IMR-90 (cell line): ENCODE data around the gene KRTAP10-7. TPM values are rescaled to one million over a fixed set of nuclear protein-coding genes. Genes with fewer than 3 reads are reported as not detected.
"Not testable (repeated sequence)": the region's sequence is repeated elsewhere in the genome, so short reads cannot be mapped to it uniquely, and the experiment has no call there.

Experiments
- ATAC-seq: fragments of 200-7000 bp; cut with Tn5 transposase; 2 replicates; pipeline ENCODE4 v1.9.1; 2020; ENCODE audit warnings: low read depth, mild to moderate bottlenecking, moderate library complexity
- BruUV-seq: library from RNA; stranded (reverse); fragments of 400-500 nt; replicated peaks from 2 replicates; lab custom pipeline; 2021; lab: Mats Ljungman, UMichigan
- CTCF ChIA-PET: fragments of 300-600 bp; formaldehyde crosslinking; extraction: SDS; loops from one replicate; lab custom pipeline; 2021; ENCODE audit warnings: antibody characterized with exemption; lab: Yijun Ruan, JAX
- POLR2A ChIA-PET: fragments of 300-600 bp; sonication (Branson Sonifier 250); formaldehyde crosslinking; loops from one replicate; lab custom pipeline; 2022; ENCODE audit warnings: antibody characterized with exemption; ENCODE audit not compliant: unreplicated experiment; lab: Charles Lee
- DNase-seq: peaks from one replicate; pipeline ENCODE4 v3.0.0; 2013
- H2AFZ ChIP-seq: replicated peaks from 2 replicates; pipeline ENCODE3; 2013; ENCODE audit warnings: low read length, mild to moderate bottlenecking; ENCODE audit not compliant: poor library complexity
- H2AK5ac ChIP-seq: 2 replicates; pipeline ENCODE4 v1.6.1; 2013; ENCODE audit warnings: low read depth, low read length, inconsistent platforms
- H2AK9ac ChIP-seq: replicated peaks from 2 replicates; pipeline ENCODE3; 2013; ENCODE audit warnings: mild to moderate bottlenecking, low read depth, low read length, moderate library complexity; ENCODE audit not compliant: poor library complexity
- H2BK120ac ChIP-seq: 2 replicates; pipeline ENCODE4 v1.6.1; 2013; ENCODE audit warnings: low read depth, low read length, inconsistent platforms
- H2BK15ac ChIP-seq: 3 replicates; pipeline ENCODE4 v1.6.1; 2013; ENCODE audit warnings: low read depth, low read length, inconsistent platforms
- H2BK20ac ChIP-seq: 2 replicates; pipeline ENCODE4 v1.6.1; 2013; ENCODE audit warnings: low read depth, mild to moderate bottlenecking, inconsistent platforms, low read length, moderate library complexity
- H2BK5ac ChIP-seq: 2 replicates; pipeline ENCODE4 v1.6.1; 2013; ENCODE audit warnings: mild to moderate bottlenecking, low read depth, low read length, inconsistent platforms; ENCODE audit not compliant: poor library complexity, severe bottlenecking
- H3K14ac ChIP-seq: replicated peaks from 2 replicates; pipeline ENCODE4 v1.6.1; 2013; ENCODE audit warnings: low read depth, low read length, inconsistent platforms
- H3K18ac ChIP-seq: 2 replicates; pipeline ENCODE4 v1.6.1; 2013; ENCODE audit warnings: low read depth, low read length, control low read depth
- H3K23ac ChIP-seq: 2 replicates; pipeline ENCODE4 v1.6.1; 2013; ENCODE audit warnings: low read depth, low read length, inconsistent platforms
- H3K27ac ChIP-seq: 2 replicates; pipeline ENCODE4 v1.5.1; 2013; ENCODE audit warnings: mild to moderate bottlenecking, control low read depth, low read length; ENCODE audit not compliant: insufficient read depth
- H3K27me3 ChIP-seq: 2 replicates; pipeline ENCODE4 v1.6.1; 2013; ENCODE audit warnings: low read length; ENCODE audit not compliant: control insufficient read depth, insufficient read depth
- H3K36me3 ChIP-seq: 2 replicates; pipeline ENCODE4 v1.6.1; 2013; ENCODE audit warnings: low read length, mixed read lengths; ENCODE audit not compliant: control insufficient read depth, insufficient read depth
- H3K4ac ChIP-seq: 2 replicates; pipeline ENCODE4 v1.6.1; 2013; ENCODE audit warnings: low read depth, low read length, inconsistent platforms
- H3K4me1 ChIP-seq: 2 replicates; pipeline ENCODE4 v1.6.1; 2013; ENCODE audit warnings: low read length, mixed read lengths; ENCODE audit not compliant: control insufficient read depth, insufficient read depth
- H3K4me2 ChIP-seq: 2 replicates; pipeline ENCODE4 v1.6.1; 2013; ENCODE audit warnings: low read depth, mild to moderate bottlenecking, control low read depth, low read length, moderate library complexity
- H3K4me3 ChIP-seq: 2 replicates; pipeline ENCODE4 v1.5.1; 2013; ENCODE audit warnings: low read depth, mild to moderate bottlenecking, control low read depth, low read length, moderate library complexity; ENCODE audit not compliant: insufficient read depth
- H3K56ac ChIP-seq: 2 replicates; pipeline ENCODE4 v1.6.1; 2013; ENCODE audit warnings: low read length, inconsistent platforms; ENCODE audit not compliant: insufficient read depth; ENCODE audit errors: extremely low read depth
- H3K79me1 ChIP-seq, 2 experiments: 2 replicates each; pipeline ENCODE4 v1.6.1; 2013; ENCODE audit warnings: low read length in 2 of 2, inconsistent platforms in 1 of 2, low read depth in 1 of 2
- H3K9ac ChIP-seq: 2 replicates; pipeline ENCODE4 v1.6.1; 2013; ENCODE audit warnings: low read depth, low read length, control low read depth
- H3K9me1 ChIP-seq: 2 replicates; pipeline ENCODE4 v1.6.1; 2013; ENCODE audit warnings: low read length, inconsistent platforms; ENCODE audit not compliant: insufficient read depth
- H3K9me3 ChIP-seq: 2 replicates; pipeline ENCODE4 v1.6.1; 2013; ENCODE audit warnings: low read length; ENCODE audit not compliant: control insufficient read depth, insufficient read depth
- H4K20me1 ChIP-seq: 2 replicates; pipeline ENCODE4 v1.6.1; 2013; ENCODE audit warnings: low read length, inconsistent platforms; ENCODE audit not compliant: insufficient read depth
- H4K5ac ChIP-seq: 2 replicates; pipeline ENCODE4 v1.6.1; 2013; ENCODE audit warnings: mild to moderate bottlenecking, low read depth, low read length, control low read depth
- H4K8ac ChIP-seq, 2 experiments: 2 replicates each; pipeline ENCODE4 v1.6.1; 2013; ENCODE audit warnings: low read depth in 2 of 2, low read length in 2 of 2, control low read depth in 1 of 2, inconsistent platforms in 1 of 2
- H4K91ac ChIP-seq: 2 replicates; pipeline ENCODE4 v1.6.1; 2013; ENCODE audit warnings: low read depth, low read length, inconsistent platforms; ENCODE audit not compliant: insufficient read depth
- NFE2L2 ChIP-seq: fragments of 150-350 bp; IDR thresholded peaks from 2 replicates; pipeline ENCODE4 v1.6.1; 2016; ENCODE audit warnings: low read depth, mild to moderate bottlenecking, low read length
- RAD21 ChIP-seq: IDR thresholded peaks from 2 replicates; pipeline ENCODE4 v1.6.1; 2012; ENCODE audit warnings: low read length, improper control_type of control experiment
- WGBS, 2 experiments: methylation state at CpG; one replicate each; pipeline versions ENCODE4 v1.1.5 to v1.1.7; 2013; ENCODE audit warnings: missing lambda C conversion rate in 2 of 2; ENCODE audit not compliant: insufficient read length in 1 of 2; ENCODE audit errors: extremely low coverage in 2 of 2; 5-methylcytosine and 5-hydroxymethylcytosine counted together
- dilution Hi-C: fragments of 300-500 bp; cut with HindIII; formaldehyde crosslinking; loops from one replicate; pipeline ENCODE4 v1.14.3; 2018; ENCODE audit warnings: low sequenced_read_pairs; ENCODE audit not compliant: unreplicated experiment
- in situ Hi-C: fragments of 300-500 bp; cut with MboI; formaldehyde crosslinking; loops from 3 replicates; pipeline ENCODE4 v1.14.3; 2019; ENCODE audit warnings: low sequenced_read_pairs, inconsistent platforms, mixed read lengths
- intact Hi-C: fragments of 100-400 bp; cut with micrococcal nuclease; formaldehyde crosslinking; loops from 2 replicates; pipeline ENCODE4 v1.10.0; 2022
- polyA plus RNA-seq, 3 experiments: library from polyadenylated mRNA; depleted of rRNA; stranded (reverse); fragments of >200 nt; gene quantifications; 2 replicates each; pipeline ENCODE4 v1.2.3, GENCODE V29; 2012; ENCODE audit warnings: low replicate concordance in 1 of 3
- total RNA-seq: library from RNA; depleted of rRNA; stranded (reverse); fragments of >200 nt; gene quantifications from 2 replicates; pipeline ENCODE4 v1.2.3, GENCODE V29; 2012

The KRTAP10-7 gene
- total and polyA plus RNA-seq, 2 of the 4 experiments (the other 2 are of a cell fraction) = not detected

DNA sequence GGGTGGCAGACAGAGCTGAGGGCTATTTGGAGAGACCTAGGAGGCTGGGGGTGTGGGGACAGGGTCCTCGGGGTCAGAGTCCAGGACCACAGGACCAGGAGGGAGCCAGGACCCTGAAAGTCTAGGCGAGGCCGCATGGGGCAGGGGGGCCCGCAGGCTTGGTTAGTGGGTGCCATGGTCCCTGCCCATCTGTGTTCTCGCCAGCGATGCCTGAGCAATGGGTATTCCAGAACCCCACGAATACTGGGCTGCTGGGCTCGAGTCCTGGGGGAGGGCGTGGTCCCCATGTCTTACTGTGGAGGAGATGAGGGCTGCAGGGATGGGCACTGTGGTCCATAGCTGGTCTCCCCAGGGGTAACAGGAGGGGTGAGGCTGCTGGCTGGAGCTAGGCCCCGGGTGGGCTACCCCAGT is 10.1 kb upstream of the KRTAP10-7 start:
- Histone ChIP-seq H3K27me3 (peaks cover 4% of the 10 kb centered on the region; the same call in 1 of the 2 replicates), H3K36me3 (no peaks in the 10 kb centered on the region), H2BK15ac (no peak overlapping the region), H2AFZ (no peak overlapping the region), H3K4me3 (no peak overlapping the region), H3K14ac (no peak overlapping the region), H2BK120ac (no peak overlapping the region), H3K56ac (no peak overlapping the region), H4K91ac (no peak overlapping the region), H3K23ac (no peak overlapping the region), H3K9me3 (no peaks in the 10 kb centered on the region; the same call in 1 of the 2 replicates), H3K27ac (no peak overlapping the region), H2AK5ac (no peak overlapping the region), H4K5ac (no peak overlapping the region), H3K79me1 (no peaks in the 10 kb centered on the region), H3K4ac (no peak overlapping the region), H4K8ac (no peak overlapping the region), H2AK9ac (no peak overlapping the region), H3K9ac (no peak overlapping the region), H4K20me1 (no peaks in the 10 kb centered on the region), H2BK20ac (no peak overlapping the region), H3K9me1 (no peaks in the 10 kb centered on the region), H3K4me2 (no peak overlapping the region), H3K18ac (no peak overlapping the region), H2BK5ac (no peak overlapping the region), H3K4me1 (no peaks in the 10 kb centered on the region)
- in situ Hi-C loops (no loop called here), dilution Hi-C loops (no loop called here), intact Hi-C loops (no loop called here)
- BruUV-seq = no TSS peak
- WGBS, 2 experiments = no CpG with 5 or more reads among the region's 10 CpGs
- TF ChIP-seq NFE2L2 (no peak), RAD21 (no peak)
- POLR2A ChIA-PET = no interaction called here
- CTCF ChIA-PET = no interaction called here
- no peak for DNase-seq
- no peak for ATAC-seq

DNA sequence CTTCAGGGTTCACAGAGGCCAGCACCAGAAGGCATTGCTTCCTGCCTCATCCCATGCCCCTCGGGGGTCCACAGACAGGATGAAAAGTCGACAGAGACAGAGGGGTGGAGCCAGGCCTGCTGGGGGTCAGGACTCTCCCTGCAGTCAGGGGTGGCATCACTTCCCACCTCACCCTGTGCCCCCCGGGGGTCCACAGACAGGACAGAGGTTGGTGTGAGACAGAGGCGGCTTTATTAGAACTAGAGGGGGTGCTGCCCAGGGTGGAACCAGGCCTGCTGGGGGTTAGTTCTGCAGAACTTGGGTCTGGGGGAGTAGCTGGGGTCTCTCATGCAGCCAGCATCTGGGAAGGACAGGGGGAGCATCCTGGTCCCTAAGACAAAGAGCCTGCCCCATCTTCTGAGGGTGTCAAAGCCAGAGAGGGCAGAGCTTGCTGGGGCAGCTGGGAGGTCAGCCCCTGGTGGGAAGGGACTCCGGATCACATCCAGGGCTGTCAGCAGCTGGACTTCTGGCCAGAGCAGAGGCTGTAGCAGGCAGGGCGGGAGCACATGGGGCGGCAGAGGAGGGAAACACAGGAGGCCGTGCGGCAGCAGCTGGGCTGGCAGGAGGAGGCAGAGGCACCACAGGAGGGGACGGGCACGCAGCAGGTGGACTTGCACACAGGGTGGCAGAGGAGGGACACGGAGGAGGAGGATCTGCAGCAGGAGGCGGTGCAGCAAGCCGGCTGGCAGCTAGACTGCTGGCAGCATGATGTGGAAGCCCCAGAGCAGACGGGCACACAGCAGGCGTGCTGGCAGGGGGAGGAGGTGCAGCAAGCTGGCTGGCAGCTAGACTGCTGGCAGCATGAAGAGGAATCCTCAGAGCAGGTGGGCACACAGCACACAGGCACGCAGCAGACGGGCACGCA is 9.2 kb upstream of the KRTAP10-7 start:
- 67% methylated on average over 3 of the region's 19 CpGs; no CpG with 5 or more reads in 1 of the 2 experiments for WGBS, 2 experiments
- H3K9ac ChIP-seq, intact Hi-C loops, in situ Hi-C loops, H3K27me3 ChIP-seq, H3K9me3 ChIP-seq, H4K8ac ChIP-seq, H2AFZ ChIP-seq, POLR2A ChIA-PET, H2AK9ac ChIP-seq, H3K4me2 ChIP-seq, H3K14ac ChIP-seq, CTCF ChIA-PET, H4K20me1 ChIP-seq, H2BK15ac ChIP-seq, ATAC-seq, H4K5ac ChIP-seq, BruUV-seq, H2BK5ac ChIP-seq, H3K56ac ChIP-seq, H2BK120ac ChIP-seq, H3K9me1 ChIP-seq, H4K91ac ChIP-seq, H2AK5ac ChIP-seq, H3K79me1 ChIP-seq, H3K23ac ChIP-seq, dilution Hi-C loops, H3K27ac ChIP-seq, H3K4me3 ChIP-seq, H3K4ac ChIP-seq, DNase-seq, H3K4me1 ChIP-seq, H2BK20ac ChIP-seq, H3K18ac ChIP-seq, H3K36me3 ChIP-seq: not testable (repeated sequence)
